ENCODE data around the gene ATF3. TPM values are rescaled to one million over a fixed set of nuclear protein-coding genes. Genes with fewer than 3 reads are reported as not detected.
A peak's percentile ranks its signal among the peaks of the same experiment; 100 is the strongest.

ATF3 gene
- polyA plus RNA-seq, 1 donor from 2014 or later = 7.2 TPM

GRCh38 chr1:212566522-212567479, 41.8 kb upstream of the ATF3 start:
- no peak overlapping the region for H2AFZ ChIP-seq (ENCODE audit: low read depth, low read length)
- no peaks in the 10 kb centered on the region for H3K36me3 ChIP-seq (ENCODE audit: insufficient read depth, low read length)
- H3K4me2 ChIP-seq (ENCODE audit: low read length) = peak overlapping the region; percentile 5

GRCh38 chr1:212567638-212568037, 40.9 kb upstream of the ATF3 start:
- Histone ChIP-seq H3K27ac (ENCODE audit: low read length) (peak overlapping the region; percentile 76), H3K9me2 (ENCODE audit: insufficient read depth, low read length) (no peaks in the 10 kb centered on the region), H3K9me3 (ENCODE audit: low read length) (no peaks in the 10 kb centered on the region), H3K36me3 (ENCODE audit: insufficient read depth, low read length) (no peaks in the 10 kb centered on the region), H3K27me3 (ENCODE audit: insufficient read depth, low read depth, low read length) (no peaks in the 10 kb centered on the region), H2AFZ (ENCODE audit: low read depth, low read length) (no peak overlapping the region), H3K9ac (ENCODE audit: low read length) (peak overlapping the region; percentile 53), H3K4me2 (ENCODE audit: low read length) (peak overlapping the region; percentile 5), H3K79me2 (replicated peaks; ENCODE audit: insufficient read depth, low read length) (no peaks in the 10 kb centered on the region), H4K20me1 (ENCODE audit: insufficient read depth) (no peaks in the 10 kb centered on the region), H3F3A (ENCODE audit: insufficient read depth, low read length, poor library complexity, severe bottlenecking) (peaks cover 3% of the 10 kb centered on the region), H3K4me3 (ENCODE audit: low read length) (peak overlapping the region; percentile 57)
- no peak for TF ChIP-seq MXI1 (conservative IDR thresholded peaks at IDR 0.05; ENCODE audit: poor library complexity, severe bottlenecking)
- no peak for TF ChIP-seq SMC3 (conservative IDR thresholded peaks at IDR 0.05; ENCODE audit: poor library complexity)
- TF ChIP-seq EZH2 (IDR thresholded peaks at IDR 0.05; ENCODE audit: borderline replicate concordance, insufficient read depth, low read length, poor library complexity, severe bottlenecking) = no peak
- no peak for TF ChIP-seq TAF1 (IDR thresholded peaks at IDR 0.05; ENCODE audit: low read depth)
- TF ChIP-seq RAD21 (conservative IDR thresholded peaks at IDR 0.05) = no peak
- no peak for TF ChIP-seq POLR2AphosphoS5 (IDR thresholded peaks at IDR 0.05)
- TF ChIP-seq, protein P1, sequence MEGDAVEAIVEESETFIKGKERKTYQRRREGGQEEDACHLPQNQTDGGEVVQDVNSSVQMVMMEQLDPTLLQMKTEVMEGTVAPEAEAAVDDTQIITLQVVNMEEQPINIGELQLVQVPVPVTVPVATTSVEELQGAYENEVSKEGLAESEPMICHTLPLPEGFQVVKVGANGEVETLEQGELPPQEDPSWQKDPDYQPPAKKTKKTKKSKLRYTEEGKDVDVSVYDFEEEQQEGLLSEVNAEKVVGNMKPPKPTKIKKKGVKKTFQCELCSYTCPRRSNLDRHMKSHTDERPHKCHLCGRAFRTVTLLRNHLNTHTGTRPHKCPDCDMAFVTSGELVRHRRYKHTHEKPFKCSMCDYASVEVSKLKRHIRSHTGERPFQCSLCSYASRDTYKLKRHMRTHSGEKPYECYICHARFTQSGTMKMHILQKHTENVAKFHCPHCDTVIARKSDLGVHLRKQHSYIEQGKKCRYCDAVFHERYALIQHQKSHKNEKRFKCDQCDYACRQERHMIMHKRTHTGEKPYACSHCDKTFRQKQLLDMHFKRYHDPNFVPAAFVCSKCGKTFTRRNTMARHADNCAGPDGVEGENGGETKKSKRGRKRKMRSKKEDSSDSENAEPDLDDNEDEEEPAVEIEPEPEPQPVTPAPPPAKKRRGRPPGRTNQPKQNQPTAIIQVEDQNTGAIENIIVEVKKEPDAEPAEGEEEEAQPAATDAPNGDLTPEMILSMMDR (IDR thresholded peaks at IDR 0.05; ENCODE audit: poor library complexity, severe bottlenecking) = no peak
- TF ChIP-seq, protein P2, sequence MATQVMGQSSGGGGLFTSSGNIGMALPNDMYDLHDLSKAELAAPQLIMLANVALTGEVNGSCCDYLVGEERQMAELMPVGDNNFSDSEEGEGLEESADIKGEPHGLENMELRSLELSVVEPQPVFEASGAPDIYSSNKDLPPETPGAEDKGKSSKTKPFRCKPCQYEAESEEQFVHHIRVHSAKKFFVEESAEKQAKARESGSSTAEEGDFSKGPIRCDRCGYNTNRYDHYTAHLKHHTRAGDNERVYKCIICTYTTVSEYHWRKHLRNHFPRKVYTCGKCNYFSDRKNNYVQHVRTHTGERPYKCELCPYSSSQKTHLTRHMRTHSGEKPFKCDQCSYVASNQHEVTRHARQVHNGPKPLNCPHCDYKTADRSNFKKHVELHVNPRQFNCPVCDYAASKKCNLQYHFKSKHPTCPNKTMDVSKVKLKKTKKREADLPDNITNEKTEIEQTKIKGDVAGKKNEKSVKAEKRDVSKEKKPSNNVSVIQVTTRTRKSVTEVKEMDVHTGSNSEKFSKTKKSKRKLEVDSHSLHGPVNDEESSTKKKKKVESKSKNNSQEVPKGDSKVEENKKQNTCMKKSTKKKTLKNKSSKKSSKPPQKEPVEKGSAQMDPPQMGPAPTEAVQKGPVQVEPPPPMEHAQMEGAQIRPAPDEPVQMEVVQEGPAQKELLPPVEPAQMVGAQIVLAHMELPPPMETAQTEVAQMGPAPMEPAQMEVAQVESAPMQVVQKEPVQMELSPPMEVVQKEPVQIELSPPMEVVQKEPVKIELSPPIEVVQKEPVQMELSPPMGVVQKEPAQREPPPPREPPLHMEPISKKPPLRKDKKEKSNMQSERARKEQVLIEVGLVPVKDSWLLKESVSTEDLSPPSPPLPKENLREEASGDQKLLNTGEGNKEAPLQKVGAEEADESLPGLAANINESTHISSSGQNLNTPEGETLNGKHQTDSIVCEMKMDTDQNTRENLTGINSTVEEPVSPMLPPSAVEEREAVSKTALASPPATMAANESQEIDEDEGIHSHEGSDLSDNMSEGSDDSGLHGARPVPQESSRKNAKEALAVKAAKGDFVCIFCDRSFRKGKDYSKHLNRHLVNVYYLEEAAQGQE (IDR thresholded peaks at IDR 0.05; ENCODE audit: borderline replicate concordance) = no peak

More at GRCh38 chr1:212566522-212567479, 41.8 kb upstream of the ATF3 start:
- TF ChIP-seq, protein P2 (IDR thresholded peaks at IDR 0.05; ENCODE audit: borderline replicate concordance) = peak; percentile 56
- TF ChIP-seq SMC3 (conservative IDR thresholded peaks at IDR 0.05; ENCODE audit: poor library complexity) = peak; percentile 31
- peak; percentile 62 for TF ChIP-seq POLR2AphosphoS5 (IDR thresholded peaks at IDR 0.05)
- TF ChIP-seq EP300 (conservative IDR thresholded peaks at IDR 0.05; ENCODE audit: poor library complexity, severe bottlenecking) = no peak
- no peak for TF ChIP-seq EZH2 (IDR thresholded peaks at IDR 0.05; ENCODE audit: borderline replicate concordance, insufficient read depth, low read length, poor library complexity, severe bottlenecking)
- no peak for TF ChIP-seq RAD21 (conservative IDR thresholded peaks at IDR 0.05)
- peak; percentile 49 for TF ChIP-seq MXI1 (conservative IDR thresholded peaks at IDR 0.05; ENCODE audit: poor library complexity, severe bottlenecking)
- TF ChIP-seq, protein P1 (IDR thresholded peaks at IDR 0.05; ENCODE audit: poor library complexity, severe bottlenecking) = no peak
- TF ChIP-seq TAF1 (IDR thresholded peaks at IDR 0.05; ENCODE audit: low read depth) = no peak
- Histone ChIP-seq H4K20me1 (ENCODE audit: insufficient read depth) (no peaks in the 10 kb centered on the region), H3K4me3 (ENCODE audit: low read length) (peak overlapping the region; percentile 57), H3K27me3 (ENCODE audit: insufficient read depth, low read depth, low read length) (no peaks in the 10 kb centered on the region), H3K9ac (ENCODE audit: low read length) (peak overlapping the region; percentile 53), H3K9me3 (ENCODE audit: low read length) (no peaks in the 10 kb centered on the region), H3K27ac (ENCODE audit: low read length) (peak overlapping the region; percentile 76), H3K79me2 (replicated peaks; ENCODE audit: insufficient read depth, low read length) (no peaks in the 10 kb centered on the region), H3K9me2 (ENCODE audit: insufficient read depth, low read length) (no peaks in the 10 kb centered on the region), H3F3A (ENCODE audit: insufficient read depth, low read length, poor library complexity, severe bottlenecking) (peaks cover 3% of the 10 kb centered on the region)
